Measurements from ENCODE around the gene KCNK1.

KCNK1 gene

DNA sequence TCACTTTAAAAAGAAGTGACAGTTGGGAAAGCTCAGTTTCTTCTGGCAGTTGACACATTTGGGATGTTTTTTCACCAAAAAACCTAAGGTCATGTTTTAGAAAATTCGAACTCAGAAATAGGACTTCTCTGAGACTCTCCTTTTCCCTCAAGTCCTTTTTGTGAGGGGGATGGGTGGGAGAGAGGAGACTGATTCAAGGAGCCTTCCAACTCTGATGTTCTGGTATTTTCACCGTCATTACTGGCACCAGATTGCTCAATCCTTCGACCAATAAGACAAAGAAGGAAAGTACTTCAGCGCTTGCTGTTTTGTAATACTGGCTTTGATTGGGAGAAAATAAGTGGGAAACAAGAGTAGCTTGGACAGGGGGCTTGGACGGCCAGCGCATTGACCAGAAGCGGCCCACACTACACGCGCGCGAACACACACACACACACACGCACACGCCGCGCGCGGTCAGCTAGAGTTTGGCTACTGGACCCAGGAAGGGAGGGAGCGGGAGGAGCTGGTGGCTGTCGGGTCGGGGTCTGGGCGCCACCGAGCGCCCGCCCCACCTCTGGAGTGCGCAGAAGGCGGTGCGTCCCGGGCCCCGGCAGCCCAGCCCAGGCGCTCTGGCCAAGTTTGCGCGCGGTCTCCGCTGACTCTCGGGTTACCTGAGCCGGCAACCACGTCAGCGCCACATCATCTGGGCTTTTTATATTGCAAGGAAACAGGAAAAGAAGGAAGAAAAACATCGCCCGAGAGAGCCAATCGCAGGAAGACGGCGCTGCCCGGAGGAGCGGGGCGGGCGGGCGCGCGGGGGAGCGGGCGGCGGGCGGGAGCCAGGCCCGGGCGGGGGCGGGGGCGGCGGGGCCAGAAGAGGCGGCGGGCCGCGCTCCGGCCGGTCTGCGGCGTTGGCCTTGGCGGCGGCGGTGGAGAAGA is at the start of gene KCNK1:
TSS of gene KCNK1 (plus strand) at position 855 of the 921 bp plus-strand sequence. CDS start at position 921, 66 bp downstream.
- DNase-seq (ENCODE audit: extremely low spot score, insufficient read length, low read depth) (no peak), FAIRE-seq (no peak)

DNA sequence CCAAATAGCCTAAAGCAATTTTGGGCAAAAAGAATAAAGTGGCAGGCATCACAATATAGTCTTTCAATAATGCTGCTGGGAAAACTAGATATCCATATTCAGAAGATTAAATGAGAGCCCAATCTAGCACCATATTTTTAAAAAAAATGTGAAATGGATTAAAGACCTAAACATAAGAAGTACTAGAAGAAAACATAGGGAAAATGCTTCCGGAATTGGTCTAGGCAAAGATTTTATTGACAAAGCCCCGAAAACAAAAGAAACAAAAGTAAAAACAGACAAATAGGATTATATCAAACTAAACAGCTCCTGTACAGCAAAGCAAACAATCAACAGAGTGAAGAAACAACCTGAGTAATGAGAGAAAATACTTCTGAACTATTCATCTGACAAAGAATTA is 48.6 kb upstream of the KCNK1 start:
- no peak for DNase-seq (ENCODE audit: extremely low spot score, insufficient read length, low read depth)
- FAIRE-seq = no peak

DNA sequence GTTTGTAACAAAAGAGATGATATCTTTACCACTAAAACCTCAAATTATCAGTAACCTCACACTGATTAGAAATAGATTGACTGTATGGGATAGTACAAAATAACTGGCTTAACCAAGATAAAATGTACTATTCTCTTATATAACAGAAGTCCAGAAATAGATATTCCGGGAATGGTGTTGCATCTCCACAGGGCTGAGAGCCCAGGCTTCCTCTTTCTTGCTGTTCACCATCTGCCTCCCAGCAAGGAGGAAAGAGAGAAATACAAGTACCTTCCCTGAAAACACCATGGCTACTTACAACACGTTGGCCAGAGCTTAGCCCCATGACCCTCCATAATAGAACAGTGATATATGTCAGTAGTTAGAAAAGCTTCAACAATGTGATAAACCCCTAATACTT is 47.0 kb upstream of the KCNK1 start:
- FAIRE-seq = no peak
- DNase-seq (ENCODE audit: extremely low spot score, insufficient read length, low read depth) = no peak

DNA sequence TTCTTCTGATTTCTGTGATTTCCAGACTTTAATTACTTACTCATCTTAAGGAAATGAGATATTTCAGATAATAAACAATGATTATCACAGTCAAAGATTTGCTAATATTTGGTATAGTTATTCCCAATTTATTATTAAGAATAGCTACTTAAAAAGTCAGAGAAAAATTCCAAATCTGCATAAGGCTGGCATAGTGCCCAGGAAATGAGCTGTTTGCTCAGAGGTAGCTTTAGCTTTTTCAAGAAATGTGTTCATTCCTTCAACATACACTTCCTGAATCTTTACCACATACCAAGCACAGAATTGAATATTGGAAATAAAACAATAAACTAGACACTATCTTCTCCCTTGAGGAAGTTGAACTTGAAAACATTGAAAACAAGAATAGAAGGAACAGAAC is 44.3 kb upstream of the KCNK1 start:
- DNase-seq (ENCODE audit: extremely low spot score, insufficient read length, low read depth) = no peak
- FAIRE-seq = no peak

DNA sequence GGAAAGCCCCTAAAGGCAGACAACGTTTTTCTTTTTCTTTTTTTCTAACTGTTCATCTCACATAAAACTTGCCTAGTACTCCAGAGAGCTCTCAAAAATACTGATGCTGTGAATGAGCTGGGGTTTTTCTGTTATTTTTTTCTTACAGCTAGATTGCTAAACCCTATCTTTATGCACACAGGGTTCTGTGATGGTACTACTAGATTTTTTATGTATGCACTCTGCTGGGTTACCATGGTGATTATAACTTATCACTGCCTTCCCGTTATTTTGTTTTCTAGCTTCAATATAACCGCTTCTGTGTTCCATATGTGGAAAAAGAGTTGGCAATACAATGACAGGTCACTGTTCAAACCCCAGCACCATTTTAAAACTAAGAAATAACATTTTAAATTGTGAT is 43.7 kb upstream of the KCNK1 start:
- DNase-seq (ENCODE audit: extremely low spot score, insufficient read length, low read depth) (no peak), FAIRE-seq (no peak)

DNA sequence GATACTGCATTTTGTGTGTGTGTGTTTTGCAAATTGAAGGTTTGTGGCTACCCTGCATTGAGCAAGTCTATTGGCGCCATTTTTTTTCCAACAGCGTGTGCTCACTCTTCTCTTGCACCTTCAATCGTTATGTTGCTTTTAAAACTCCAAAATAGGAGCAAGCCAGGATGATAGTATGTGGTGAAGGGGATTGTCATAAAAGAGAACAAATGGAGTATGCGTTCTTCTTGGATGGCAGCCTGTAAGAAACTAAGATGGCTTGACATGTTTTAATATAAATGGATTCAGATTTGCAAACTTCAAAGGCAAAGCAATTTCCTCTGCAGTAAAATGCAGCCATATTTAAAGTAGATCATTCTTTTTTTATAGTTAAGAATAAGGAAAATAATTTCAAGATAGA is 43.2 kb upstream of the KCNK1 start:
- no peak for DNase-seq (ENCODE audit: extremely low spot score, insufficient read length, low read depth)
- no peak for FAIRE-seq

DNA sequence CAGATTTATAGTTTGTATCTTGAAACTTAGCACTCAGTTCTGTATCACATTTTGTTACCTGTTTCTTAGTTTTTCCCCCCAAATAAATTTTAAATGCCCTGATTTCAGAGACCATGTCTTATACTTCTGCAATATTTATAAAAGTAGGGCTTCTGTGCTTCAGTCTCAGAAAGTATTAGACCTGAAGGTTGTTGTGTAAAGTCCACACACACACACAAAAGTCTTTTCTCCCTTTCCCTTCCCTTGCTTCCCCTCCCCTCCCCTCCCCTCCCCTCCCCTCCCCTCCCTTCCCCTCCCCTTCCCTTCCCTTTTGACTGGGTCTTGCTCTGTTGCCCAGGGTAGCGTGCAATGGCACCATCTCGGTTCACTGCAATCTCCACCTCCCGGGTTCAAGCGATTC is 41.0 kb upstream of the KCNK1 start:
- DNase-seq (ENCODE audit: extremely low spot score, insufficient read length, low read depth) (no peak), FAIRE-seq (no peak)

DNA sequence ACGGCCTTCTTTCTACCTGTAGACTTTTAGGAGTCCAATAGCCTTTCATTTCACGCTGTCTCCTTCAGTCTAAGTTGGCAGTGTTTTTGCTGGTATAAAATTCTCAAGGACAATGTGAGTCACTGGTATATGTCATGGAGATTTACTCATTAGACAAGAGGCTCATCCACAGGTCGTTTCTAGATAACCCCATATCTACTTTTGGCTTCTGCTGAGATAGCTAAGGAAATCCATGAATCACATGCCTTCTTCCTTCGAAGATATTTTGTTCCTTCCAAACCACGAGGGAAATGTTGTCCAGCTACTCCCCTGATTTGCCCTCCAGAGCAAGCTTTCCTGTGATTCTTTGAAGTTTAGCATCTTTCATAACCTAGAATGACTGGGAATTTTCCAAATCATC is 38.5 kb upstream of the KCNK1 start:
- FAIRE-seq = no peak
- no peak for DNase-seq (ENCODE audit: extremely low spot score, insufficient read length, low read depth)

DNA sequence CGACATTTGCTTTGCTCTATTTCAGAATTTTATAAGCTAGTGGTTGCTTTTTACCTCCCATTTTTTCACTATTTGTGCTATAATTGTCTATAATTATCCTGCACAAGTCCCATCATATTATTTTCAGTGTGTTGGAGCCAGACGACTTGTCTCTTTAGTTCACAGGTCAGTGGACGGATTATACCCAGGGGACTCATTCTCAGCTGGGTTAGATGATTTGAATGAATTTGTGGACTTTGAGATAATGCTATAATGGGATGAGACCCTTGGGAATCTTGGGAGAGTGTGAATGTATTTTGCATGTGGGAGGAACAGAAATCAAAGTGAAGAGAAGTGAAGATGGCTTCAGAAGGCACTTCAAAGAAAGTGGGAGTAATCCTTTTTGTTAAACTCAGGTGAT is 31.5 kb upstream of the KCNK1 start:
- no peak for FAIRE-seq
- no peak for DNase-seq (ENCODE audit: extremely low spot score, insufficient read length, low read depth)

DNA sequence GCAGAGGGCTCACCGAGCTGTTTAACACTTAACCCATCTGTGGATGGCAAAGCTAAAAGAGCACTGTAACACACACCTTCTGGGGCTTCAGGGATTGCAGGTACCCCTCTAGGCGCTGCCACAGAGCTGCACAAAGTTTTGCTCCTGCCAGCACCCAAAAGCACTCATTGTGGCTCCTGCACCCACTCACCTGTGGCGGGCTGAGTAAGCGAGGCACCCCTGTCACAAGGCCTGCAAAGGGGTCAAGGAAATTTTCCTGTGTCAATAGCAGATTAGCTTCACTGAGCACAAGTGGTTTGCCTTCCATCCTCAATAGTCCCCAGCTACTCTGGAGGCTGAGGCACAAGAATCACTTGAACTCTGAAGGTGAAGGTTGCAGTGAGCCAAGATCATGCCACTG is 29.5 kb upstream of the KCNK1 start:
- DNase-seq (ENCODE audit: extremely low spot score, insufficient read length, low read depth) (no peak), FAIRE-seq (no peak)

DNA sequence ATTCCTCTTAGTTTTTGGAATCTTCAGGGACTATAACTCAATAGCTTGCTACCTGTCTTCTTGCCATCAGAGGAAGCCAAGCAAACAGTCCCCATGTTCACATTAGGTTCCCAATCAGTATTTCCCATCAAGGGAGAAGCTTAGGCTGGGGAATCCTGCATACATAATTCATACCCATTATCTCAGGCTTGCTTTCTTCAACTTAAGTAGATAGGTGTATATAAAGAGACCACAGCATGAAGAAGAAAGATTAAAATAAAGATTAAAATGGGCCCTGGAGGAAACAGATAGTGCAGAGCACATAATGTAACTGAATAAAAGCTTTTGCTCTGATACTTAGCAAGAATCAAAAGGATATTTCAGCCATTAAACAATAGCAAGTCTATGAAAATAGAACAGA is 29.0 kb upstream of the KCNK1 start:
- FAIRE-seq (no peak), DNase-seq (ENCODE audit: extremely low spot score, insufficient read length, low read depth) (no peak)

DNA sequence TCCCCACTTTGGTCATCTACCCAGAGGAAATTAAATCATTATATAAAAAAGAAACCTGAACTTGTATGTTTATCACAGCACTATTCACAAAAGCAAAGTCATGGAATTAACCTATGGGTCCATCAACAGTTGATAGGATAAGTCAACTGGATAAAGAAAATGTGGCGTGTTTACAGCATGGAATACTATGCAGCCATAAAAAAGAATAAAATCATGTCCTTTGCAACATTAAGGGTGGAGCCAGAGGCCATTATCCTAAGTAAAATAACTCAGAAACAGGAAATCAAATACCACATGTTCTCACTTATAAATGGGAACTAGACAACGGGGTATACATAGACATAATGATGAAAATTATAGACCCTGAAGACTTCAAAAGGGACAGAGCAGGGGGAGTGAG is 27.6 kb upstream of the KCNK1 start:
- FAIRE-seq (no peak), DNase-seq (ENCODE audit: extremely low spot score, insufficient read length, low read depth) (no peak)

DNA sequence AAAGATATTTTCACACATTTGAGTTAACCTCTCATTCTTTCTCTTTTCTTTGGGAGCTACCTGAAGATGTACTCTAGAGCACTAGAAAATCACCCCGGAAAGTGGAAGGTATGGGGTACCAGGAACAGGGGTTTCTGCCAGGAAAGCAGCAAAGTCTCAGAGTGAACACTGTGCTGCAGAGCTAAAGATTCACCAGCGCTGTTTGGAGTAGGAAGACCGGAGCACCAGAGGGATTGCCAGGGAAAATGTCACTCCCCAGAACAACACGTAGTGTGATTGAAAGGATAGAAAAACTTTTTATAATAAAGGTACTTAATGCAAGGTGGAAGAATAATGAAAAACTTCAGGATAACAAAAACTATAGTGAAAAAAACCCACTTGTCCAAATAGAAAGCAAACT is 26.7 kb upstream of the KCNK1 start:
- FAIRE-seq = no peak
- DNase-seq (ENCODE audit: extremely low spot score, insufficient read length, low read depth) = no peak

DNA sequence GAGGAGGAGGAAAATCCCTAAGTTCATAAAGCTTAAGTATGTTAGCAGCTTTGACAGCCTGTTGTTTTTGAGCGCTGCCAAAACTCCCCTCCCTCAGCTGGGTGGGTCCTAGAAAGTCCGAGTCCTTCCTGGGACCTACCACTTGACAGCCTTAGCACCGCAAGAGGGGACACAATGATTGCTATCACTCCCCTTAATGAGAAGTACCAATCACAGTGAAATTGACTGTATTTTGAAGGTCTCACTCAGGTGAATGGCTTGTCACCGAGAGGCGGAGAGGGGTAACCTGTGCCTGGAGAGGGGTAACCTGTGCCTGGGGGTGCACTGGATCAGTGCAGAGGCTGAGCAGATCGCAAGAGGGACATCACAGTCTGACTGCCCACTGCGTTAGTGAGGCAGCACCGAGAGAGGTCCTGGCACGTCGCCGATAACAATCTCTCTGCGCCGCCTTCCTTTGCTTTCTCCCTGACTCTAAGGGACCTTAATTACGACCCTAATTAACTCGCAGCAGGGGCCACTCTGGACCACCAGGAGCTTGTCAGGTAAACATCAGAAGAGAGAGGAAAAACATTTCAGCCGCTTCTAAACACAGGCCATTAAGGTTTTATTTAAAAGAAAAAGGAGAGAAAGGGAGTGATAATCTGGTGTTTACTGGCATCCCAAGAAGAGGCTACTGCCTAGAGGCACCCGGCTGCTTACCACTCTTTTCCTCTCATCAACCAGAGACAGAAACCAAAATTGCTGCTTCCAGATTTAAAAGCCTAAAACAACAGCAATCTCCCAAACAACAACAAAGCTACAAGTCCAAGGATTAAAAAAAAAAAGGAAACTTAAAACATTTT is 25.7 kb upstream of the KCNK1 start:
- FAIRE-seq (no peak), DNase-seq (ENCODE audit: extremely low spot score, insufficient read length, low read depth) (no peak)

DNA sequence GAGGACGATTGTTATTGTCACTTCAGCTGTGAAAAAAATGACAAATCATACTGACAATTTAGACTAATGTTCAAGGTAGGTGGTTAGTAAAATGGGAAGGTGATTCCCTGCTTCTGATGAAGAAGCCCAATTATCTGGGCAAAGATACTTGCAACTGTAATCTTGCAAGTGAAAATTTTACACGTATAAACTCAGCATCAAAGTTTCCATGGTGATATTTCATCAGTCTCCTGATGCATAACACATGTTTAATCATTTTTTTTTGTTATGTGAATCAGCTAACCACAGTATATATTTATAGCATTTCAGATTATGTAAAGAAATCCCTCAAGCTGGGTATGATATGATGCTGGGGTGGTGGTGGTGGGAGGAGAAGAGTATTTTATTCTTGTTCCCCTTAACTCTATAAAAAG is 16.4 kb upstream of the KCNK1 start:
- no peak for DNase-seq (ENCODE audit: extremely low spot score, insufficient read length, low read depth)
- FAIRE-seq = peak; percentile 44

DNA sequence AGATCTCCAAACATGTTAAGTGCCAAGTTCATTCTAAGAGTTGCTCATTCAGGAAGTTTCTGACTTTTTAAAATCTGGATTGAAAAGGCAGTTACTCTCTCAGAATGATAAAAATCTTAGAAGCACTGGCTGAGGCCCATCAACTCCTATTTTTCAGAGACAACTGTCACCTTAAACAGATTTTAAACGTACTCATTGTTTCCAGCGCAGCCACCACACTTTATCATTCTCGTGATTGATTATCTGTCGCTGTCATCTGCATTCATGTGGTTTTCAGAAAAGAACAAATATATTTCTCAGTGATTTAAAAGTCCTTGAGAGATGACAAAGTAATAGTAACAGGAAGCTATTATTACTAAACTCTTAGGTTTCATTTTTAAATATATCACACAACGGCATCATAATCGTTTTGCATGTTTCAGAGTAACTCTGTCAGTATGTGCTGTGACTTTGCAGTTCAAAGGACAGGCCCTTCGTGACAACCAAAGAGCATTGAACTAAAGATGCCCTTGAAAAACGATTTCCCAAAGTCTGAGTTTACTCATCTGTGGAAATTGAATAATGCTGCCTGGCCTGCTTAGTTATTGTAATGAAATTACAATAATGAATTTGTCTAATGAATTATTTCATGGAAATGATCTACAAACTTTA is 14.9 kb upstream of the KCNK1 start:
- peak; percentile 93 for FAIRE-seq

DNA sequence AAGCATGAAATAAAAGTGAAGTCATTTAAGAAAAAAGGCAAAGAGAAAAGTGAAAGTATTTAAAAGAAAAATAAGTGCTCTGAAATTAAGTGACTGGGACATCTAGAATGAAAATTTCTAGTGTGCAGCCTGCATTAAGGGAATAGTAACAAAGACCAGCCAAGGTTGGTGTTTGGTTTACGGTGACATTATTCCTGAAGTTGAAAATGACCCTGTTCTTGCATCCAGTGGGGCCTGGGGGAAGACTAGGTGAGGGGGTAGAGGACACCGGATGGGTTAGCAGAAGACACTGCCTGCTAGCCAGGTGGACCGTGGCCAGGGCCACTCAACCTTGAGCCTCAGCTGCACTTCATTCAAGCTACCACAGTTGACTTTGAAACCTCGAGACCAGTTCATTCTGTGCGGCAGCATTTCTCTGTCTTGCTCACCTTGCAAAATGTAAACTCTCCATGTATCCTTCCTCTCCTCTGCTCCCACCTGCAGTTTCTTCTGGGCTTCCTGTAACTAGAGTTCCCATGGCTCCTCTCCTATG is 14.3 kb upstream of the KCNK1 start:
- FAIRE-seq (no peak), DNase-seq (ENCODE audit: extremely low spot score, insufficient read length, low read depth) (no peak)

More for the DNA sequence above, 14.9 kb upstream of the KCNK1 start:
- no peak for DNase-seq (ENCODE audit: extremely low spot score, insufficient read length, low read depth)

DNA sequence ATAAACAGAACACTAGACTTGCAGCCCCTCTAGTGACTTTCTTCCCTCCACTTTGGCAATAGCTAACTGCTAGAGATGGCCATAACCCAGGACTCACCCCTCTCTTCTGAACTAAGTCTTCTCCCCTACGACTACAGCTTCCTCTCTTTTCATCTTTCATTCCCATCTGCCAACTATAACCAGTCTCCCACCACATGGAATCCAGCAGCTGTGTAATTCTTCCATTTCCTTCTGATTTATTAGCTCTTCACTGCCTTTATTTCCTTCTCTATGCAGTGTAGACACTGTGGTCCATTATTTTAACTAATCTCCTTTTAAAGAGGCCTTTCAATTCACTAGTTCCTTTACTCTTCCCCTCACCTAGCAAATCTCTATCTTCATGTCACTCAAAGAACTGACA is 13.4 kb upstream of the KCNK1 start:
- DNase-seq (ENCODE audit: extremely low spot score, insufficient read length, low read depth) = no peak
- FAIRE-seq = no peak

DNA sequence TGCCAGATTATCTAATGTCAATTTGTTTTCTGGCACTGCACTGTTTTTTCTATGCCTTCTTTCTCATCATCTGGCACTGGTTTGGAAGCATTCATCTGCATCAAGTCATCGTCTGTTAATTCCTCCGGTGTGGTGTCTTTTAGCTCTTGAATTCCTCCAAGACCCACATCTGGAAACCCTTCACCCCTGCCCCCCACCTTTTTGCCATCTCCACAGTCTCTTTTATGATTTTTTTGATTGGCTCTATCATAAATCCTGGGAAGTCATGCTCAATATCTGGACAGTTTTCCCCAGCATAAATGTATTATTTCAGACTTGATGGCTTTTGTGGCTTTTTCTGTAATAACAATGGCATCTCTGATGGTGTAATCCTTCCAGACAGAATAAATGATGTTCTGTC is 10.4 kb upstream of the KCNK1 start:
- DNase-seq (ENCODE audit: extremely low spot score, insufficient read length, low read depth) = no peak
- no peak for FAIRE-seq

DNA sequence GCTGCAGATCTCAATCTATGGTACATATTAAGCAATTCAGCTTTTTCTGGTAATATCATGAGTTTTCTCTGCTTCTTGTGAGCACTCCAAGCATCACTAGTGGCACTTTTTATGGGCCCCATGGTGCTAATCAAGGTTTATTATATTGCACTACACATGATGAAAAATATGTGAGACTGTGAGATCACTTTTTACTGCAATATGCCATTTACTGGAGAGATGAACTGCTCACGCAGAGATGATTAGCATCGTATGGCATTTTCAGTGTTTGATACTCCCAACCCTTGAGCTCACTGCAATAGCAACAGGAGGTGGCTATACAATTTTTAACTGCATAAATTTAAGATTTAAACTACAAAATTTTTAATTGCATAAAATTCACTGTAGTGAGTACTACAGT is 8.7 kb upstream of the KCNK1 start:
- DNase-seq (ENCODE audit: extremely low spot score, insufficient read length, low read depth) (no peak), FAIRE-seq (no peak)
